ENCODE results near the gene VWF.

GRCh38 chr12:5908251-5908650 lies 216.2 kb downstream of the VWF start:
- no peak for TF ChIP-seq CTCF (IDR thresholded peaks at IDR 0.05)
- no peak for TF ChIP-seq EP300 (IDR thresholded peaks at IDR 0.05)
- TF ChIP-seq POLR2A (IDR thresholded peaks at IDR 0.05) = no peak

Measured in upper lobe of left lung (tissue), 4 donors.